NCI-H2029 (cell line): ENCODE data around the gene FOXP1.
"Not testable (repeated sequence)": the region's sequence is repeated elsewhere in the genome, so short reads cannot be mapped to it uniquely, and the experiment has no call there.

Experiments
- DNase-seq: peaks from one replicate; lab custom pipeline; 2025; lab: John Stamatoyannopoulos, UW

Gene FOXP1

DNA sequence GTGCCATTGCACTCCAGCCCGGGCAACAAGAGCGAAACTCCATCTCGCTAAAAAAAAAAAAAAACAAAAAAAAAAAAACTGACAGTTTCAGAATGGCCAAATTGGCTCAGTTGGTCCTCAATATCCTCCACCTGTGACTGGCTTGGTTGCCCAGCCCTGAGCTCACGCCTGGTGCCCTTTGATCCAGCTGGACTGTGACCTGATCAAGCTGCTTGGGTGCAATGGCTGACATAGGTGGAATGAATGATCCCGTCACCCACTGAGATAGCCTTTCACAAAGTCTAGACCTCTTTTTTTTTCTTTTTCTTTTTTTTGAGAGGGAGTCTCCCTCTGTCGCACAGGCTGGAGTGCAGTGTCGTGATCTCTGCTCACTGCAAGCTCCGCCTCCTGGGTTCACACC is 254.6 kb downstream of the FOXP1 start:
- DNase-seq, result no peak

DNA sequence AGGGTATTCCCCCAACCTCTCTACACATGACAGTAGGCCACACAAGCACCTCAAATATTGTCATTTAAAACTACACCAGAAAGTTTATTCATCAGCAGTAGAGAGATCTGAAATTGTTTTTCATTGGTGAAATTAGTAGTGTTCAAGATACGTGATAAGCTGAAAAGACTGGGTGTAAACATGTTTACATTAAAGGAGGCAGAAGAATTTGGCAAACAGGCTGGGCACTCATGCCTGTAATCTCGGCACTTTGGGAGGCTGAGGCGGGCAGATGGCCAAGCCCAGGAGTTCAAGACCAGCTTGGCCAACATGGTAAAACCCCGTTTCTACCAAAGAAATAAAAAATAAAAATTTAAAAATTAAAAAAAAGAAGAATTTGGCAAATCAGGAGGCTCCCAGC is 255.6 kb downstream of the FOXP1 start:
- DNase-seq, result no peak

DNA sequence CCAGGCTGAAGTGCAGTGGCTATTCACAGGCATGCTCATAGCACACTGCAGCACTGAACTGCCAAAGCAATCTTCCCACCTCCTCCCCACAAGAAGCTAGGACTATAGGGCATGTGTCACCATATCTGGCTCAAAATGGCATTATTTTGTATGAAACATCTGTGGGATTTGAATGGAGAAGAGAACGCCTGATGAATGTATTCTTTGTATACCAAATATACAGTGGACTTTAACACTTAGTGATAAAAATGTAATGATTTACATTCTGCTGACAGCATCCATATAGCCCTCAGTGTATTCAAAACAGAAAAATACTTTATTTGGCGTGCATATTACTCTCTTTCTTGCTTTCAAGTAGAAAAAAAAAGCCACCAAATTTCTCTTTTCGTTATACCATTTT is 257.8 kb downstream of the FOXP1 start:
- DNase-seq, result no peak

DNA sequence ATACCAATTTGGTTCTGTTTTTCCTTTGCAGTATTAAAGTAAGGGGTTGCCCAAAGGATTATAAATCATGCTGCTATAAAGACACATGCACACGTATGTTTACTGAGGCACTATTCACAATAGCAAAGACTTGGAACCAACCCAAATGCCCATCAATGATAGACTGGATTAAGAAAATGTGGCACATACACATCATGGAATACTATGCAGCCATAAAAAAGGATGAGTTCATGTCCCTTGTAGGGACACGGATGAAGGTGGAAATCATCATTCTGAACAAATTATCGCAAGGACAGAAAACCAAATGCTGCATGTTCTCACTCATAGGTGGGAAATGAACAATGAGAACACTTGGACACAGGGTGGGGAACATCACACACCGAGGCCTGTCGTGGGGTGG is 259.3 kb downstream of the FOXP1 start:
- DNase-seq, result not testable (repeated sequence)

DNA sequence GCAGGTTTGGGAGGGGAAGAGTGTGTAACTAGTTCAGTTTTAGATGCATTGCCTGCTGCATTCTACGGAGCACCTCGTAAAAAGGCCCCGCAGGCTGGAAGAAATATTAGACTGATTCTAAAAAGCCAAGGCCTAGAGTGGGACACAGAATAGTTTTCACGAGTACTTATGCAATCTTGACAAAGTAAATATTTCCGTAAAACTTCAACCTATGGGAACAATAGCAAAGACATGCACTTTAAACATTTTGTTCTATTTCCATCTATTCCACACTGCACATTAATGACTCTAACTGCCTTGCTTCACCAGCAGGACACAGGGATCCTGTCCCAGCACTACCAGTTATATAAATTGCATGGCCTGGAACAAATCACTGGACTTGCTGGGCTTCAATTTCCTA is 260.0 kb downstream of the FOXP1 start:
- DNase-seq, result no peak

DNA sequence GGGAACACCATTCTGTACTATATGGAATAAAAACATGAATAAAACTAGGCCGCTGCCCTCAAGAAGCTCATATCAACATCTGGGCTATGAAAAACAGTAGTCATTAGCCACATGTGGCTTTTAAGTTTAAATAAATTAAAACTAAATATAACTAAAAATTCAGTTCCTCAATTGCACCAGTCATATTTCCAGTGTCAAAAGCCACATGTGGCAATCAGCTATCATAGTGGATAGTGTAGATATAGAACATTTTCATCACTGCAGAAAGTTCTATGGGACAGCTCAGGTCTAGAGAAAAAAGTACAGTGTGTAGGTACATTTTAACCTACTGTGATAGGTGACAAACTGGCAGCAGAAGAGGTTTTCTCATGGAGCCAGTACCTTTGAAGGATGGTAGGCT is 261.4 kb downstream of the FOXP1 start:
- DNase-seq, result no peak

DNA sequence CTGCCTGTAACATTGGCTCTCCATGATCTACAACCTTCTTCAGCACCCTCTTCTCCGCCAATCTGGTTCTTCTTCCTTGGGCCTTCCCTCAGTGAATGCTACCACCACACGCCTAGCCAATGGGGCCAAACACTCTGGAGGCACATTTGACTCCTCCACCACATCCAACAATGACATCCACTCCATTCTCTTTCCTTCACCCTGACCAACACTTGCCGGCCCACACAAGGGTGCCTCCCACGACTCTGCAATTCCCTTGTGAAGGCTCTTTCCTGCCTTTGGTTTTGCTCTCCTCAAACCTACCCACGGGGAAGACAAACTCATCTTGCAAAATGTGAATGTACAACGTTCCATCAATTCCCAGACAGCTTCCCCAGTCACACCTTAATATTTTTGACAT is 263.8 kb downstream of the FOXP1 start:
- no peak for DNase-seq

DNA sequence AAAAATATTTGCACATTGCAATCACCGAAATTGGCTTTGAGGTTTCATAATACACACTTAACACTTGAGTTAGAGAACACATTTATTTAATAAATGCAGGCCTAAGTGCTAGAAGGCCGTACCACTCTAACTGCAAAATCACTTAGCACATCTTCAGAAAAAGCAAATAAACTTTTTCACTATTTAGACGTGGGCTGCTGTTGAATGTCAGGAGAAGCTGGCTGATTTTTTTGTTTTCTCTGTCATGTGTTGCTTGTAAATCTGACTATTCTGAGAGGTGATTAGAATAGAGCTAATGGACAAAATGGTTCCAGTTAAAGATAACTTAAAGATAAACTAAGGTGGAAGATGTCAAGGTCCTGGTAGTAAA is 265.1 kb downstream of the FOXP1 start:
- no peak for DNase-seq

DNA sequence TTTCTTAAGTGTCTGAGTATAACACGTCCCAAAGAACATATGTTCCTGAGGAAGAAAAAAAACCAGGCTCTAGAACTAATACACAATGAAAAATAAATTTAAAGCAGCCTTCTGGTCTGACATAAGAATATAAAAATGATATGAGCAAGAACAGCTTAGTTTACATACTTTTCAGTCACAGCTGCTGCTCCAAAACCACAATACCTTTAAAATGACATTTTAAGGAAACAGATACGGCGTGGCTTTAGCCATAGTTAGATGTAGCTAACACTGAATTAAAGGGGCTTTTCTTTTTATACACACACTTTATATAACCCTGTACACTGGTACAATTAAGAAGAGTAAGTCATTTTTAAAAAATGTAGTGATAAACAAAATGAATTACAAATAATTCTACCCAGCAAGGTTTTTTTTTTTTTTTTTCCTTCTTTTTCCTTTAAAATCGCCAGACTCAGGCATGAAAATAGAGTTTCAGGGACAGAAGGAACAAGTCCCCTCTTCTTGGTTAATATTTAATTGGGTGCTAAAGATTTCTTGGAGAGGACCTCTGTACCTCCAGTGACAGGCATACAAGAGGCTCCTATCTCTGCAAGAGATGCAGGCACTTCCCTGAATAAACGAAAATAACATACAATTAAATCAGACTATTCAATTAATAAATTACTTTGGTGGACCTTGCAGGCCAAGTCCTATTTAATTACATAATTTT is 265.6 kb downstream of the FOXP1 start:
- no peak for DNase-seq

DNA sequence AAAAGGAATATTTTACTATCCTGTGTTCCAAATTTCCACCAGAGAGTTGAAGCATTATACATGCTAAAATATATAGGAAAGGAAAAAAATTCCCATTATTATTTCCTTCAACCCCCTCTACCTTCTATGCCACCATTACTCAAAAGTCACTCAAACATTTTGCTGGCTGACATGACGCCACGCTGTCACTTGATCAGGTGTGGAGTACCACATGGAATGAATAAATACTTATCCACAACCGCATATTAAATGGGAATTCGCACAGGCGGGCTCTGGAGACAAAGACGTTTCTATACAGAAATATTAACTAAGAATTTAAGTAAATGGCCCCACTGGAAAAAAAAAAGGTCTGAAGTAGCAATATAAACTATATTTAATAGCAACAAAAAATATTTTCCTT is 266.4 kb downstream of the FOXP1 start:
- DNase-seq, result no peak

DNA sequence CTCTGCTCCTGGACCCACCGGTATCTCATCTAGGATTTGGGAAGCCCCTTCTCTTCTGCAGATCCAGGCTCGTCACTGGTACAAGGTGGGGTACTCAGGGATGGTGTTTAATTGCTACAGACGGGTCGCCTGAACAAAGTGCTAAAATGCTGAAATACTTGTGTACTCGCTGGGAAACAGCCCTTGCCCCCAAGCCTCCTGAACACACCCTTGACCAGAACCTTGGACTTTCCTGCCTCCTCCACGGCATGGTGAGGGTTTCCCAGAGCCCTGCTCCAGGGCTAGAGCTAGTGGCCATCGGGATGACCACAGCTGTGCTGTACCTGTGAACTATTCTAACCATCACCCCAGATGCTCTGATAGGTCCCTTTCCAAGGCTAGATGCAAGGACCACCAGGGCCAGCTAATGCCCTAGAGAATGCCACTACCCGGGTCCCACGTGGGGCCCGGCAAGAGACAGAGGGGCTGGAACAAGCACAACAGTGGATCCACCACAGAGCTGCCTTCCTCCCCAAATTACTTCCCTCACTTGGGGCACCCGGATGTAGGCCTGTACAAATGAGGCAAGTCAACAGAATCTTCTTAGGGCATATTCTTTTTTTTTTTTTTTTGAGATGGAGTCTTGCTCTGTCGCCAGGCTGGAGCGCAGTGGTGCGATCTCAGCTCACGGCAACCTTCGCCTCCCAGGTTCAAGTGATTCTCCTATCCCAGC is 267.3 kb downstream of the FOXP1 start:
- no peak for DNase-seq

DNA sequence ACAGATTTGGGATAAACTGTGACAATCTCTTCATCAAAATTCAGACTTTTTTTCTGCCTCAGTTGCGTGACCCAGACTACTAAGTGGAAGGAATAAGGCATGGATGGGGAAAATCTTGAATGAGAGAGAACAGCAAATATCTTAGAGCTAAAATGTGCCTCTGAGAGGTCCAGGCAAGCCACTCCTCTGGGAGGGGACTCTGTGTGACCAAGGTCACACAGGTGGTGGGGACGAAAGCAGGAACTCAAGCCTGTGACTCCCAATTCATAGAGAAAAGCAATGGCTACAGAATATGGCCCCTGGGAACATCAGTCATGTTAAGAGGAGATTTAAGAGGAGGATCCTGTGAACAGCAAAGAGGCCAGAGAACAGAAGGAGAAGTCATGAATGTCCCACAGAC is 268.1 kb downstream of the FOXP1 start:
- no peak for DNase-seq

DNA sequence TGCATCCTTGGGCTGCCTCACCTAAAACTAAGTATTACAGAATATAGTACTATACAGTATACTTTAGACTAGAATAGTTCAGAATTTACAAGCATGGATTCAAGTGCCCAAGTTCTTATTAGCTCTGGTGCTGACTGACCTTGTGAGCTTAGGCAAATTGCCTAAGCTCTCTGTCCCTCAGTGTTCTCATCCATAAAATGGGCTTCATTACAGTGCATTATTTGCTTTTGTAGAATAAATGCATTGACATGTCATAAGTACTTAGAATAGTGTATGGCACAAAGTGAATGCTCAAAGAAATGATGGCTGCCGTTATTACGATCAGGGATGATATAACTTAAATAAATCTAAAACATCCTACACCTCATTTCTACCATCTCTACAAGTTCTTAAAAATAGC is 269.7 kb downstream of the FOXP1 start:
- DNase-seq, result no peak

DNA sequence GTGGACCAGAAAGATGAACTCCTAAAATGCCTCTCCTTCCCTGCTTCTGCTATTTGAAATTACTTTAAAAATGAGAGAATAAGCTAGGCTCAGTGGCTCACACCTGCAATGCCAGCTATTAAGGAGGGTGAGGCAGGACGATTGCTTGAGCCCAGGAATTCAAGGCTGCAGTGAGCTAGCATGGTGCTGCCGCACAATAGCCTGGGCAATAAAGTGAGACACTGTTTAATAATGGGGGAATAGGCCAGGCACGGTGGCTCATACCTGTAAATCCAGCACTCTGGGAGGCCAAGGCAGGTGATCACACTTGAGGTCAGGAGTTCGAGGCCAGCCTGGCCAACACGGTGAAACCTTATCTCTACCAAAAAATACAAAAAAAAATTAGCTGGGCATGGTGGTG is 271.1 kb downstream of the FOXP1 start:
- no peak for DNase-seq

DNA sequence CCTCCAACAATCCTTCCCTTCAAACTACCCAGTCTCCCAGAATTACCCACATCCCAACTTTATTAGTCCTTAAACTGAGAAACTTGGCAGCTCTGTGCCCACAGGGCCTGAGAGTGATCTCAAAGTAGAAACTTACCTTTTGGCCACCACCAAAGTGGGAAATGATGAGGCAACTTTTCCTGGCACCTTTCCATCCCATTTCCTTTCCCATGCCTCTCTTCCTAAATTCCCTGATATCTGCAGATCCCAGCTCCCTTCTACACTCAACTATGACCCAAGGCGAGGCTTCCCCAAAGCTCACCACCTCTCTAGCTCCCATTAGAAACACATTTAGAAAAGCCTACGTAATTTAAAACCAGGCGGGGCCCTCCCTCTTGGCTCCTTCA is 271.9 kb downstream of the FOXP1 start:
- no peak for DNase-seq

DNA sequence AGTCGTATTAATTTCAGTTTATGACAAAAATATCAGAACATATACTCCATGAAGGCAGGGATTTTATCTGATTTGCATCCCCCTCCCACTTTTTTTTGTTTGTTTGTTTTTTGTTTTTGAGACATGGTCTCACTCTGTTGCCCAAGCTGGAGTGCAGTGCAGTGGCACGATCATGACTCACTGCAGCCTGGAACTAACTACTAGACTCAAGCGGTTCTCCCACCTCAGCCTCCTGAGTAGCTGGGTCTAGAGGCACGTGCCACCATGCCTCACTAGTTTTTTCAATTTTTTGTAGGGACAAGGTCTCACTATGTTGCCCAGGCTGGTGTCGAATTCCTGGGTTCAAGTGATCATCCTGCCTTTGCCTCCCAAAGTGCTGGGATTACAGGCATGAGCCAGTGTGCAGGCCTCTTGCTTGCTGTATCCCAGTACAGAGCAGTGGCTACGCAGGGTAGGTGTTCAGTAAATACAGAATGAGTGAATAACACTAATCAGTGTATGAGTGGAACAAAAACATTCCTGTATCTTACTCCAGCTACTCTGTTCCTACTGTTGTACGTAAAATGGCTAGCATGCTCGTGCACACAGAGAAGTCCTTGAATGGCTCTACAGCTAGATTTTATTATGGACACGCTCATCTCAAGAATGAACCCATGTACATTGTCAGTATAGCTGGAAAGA is 272.4 kb downstream of the FOXP1 start:
- DNase-seq, result no peak

DNA sequence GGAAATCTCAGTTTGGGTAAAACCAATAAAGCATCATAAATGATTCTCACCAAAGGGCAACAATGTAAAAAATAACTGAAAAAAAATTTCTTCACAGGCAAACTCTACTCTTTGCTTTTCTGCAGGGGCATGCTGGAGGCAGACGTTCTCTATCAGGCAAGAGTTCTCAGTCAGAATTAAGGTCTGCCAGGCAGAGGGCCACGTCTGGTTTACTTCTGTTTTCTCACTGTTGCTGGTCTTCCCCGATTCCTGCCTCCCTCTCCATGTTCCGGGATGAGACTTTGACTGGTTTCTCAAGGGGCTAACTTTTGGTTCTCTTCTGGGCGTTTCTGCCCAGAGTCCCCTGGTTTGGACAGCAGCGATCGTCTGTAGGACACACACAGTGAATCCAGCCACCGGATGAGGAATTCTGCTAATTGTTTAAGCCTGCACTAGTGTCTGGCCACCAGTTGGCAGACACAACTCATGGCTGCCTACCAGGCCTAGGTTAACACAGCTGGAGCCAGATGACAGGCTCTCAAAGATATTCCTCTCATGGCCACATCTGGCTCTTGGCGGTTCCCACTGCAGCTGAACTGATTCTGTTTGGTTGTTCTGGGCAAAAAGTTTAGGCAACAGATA is 273.1 kb downstream of the FOXP1 start:
- no peak for DNase-seq

DNA sequence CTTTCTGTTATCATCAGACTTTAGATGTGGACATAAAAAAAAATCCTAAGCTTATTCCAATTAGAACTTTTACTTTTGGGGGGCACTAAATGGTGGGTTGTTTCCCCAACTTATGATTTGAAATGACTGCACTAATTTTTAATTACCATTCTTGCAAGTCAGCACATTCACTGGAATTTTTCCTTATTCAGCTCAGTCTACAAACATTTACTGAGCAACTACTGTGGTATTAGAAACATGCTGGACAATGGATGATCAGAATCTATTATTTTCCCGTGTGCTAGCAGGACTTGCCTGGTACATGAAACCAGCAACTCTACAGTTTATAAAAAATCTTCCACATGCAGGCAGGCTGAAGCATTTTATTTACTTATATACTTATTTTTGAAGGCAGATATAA is 273.6 kb downstream of the FOXP1 start:
- DNase-seq, result no peak

DNA sequence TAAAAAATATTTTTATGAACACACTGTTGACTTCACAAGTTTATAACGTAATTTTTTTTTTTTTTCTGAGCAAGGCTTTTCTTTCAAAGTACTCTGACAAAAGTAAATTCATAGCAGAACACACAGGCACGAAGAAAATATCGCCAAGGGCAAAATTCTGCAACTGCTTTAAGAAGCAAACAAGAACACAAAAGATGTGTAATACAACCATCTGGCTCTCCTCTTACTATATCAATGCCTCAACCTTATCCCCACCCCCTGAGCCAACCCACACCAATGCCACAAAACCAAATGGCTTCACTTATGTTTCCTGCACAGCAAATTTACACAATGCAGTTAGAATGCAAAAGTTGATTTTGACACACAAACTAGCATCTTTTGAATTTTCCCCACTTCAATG is 274.2 kb downstream of the FOXP1 start:
- no peak for DNase-seq

DNA sequence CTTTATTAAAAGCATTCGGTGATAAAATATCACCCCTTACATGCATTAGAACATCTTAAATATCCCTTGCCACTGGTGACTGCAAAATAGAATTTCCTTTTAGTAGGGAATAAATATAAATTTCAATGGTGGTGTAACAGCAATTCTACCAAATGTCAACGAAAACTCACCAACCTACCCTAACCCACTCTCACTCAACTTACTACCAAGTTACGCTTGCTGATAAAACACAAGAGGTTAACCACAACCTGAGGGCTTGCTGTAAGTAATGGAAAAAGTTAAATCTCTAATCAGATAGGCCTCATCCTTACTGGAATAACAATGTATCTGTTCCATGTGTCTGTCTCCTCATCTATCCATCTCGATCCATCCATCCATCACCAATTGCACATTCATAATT is 274.7 kb downstream of the FOXP1 start:
- DNase-seq, result no peak

DNA sequence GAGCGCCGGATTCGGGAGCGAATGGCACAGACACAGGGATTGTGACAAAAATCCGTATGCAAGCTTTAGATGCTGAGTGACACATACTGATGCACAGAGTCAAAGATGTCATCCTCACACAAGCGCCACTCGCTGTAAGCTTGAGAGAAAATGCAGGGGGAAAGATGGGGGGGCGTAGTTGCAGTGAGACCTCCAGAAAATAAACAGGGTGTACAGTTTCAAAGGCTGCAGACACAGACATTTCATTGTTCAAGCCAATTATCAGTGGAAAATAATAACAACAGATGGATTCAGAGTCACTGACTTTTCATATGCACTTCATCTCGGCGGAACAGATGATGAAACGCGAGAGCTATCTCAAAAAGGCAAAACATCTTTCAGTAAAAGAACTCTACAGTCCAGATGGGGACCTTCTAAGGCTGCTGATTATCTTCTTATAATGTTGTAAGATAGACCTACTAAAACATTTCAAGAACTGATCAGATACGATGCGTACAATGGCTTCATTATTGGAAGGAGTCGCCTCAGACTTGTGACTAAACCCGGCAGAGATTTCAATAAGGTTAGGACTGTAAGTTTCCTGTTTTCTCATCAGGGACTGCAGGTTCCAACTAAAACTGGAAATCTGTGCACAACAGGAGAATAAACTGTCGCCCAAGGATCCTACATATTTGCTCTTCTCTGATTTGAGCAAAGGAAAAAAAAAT is 275.4 kb downstream of the FOXP1 start:
- no peak for DNase-seq
